ENCODE results near the gene CLCN6.

DNA sequence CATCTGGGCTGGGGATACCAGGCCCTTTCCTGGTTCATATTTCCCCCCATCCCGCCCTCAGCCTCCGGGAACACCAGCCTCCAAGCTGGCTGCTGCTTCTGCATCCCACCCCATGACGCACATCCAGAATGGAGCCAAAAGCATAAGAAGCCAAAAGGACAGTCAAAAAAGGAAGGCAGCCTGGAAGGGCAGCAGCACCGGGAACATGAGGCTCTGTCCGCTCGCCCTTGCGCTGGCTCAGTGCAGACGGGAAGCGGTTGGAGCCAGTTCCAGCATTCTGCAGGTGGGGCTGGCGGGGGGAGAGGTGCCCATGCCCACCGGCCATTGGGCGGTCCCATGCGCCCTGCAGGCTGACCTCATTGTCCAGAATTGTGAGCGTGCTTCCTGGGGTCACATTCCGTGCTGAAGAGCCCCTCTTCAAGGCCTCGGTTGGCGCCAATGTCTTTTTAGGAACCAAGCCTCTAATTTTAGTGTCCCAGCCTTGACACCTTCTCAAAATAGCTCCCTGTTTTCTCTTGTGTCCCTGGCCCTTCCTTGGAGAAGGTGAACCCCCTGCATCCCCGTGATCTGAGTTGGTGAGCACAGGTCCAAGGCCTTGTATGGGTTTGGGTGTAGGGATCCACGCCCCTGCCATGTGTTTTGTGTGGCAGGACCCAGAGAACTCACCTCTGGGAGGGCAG is 81.1 kb downstream of the CLCN6 start:
- TF ChIP-seq CTCF (conservative IDR thresholded peaks at IDR 0.05 in 1 of 2, IDR thresholded peaks at IDR 0.05 in 1 of 2; ENCODE audit: low read depth in 1 of 2, low read length in 2 of 2) (no peak), EZH2 (IDR thresholded peaks at IDR 0.05; ENCODE audit: low read length, missing control alignments) (no peak)

Measured in fibroblast of lung (primary cell).